NCI-H1105 treated with DMSO at 0.1 percent for 48 hours (cell line): ENCODE measurements around the gene ZBTB7C.

Experiments
- DNase-seq: peaks from one replicate; lab custom pipeline; 2025; lab: John Stamatoyannopoulos, UW

The ZBTB7C gene

GRCh38 chr18:48138660-48139430 lies 270.3 kb downstream of the ZBTB7C start:
- DNase-seq, result no peak

GRCh38 chr18:48138210-48138609 lies 271.0 kb downstream of the ZBTB7C start:
- no peak for DNase-seq

- DNase-seq, result peak; percentile 27
Measured at GRCh38 chr18:48137374-48138081, 271.7 kb downstream of the ZBTB7C start.

GRCh38 chr18:48136827-48137373 lies 272.3 kb downstream of the ZBTB7C start:
- DNase-seq, result no peak

GRCh38 chr18:48136051-48136826 lies 272.9 kb downstream of the ZBTB7C start:
- peak; percentile 54 for DNase-seq

GRCh38 chr18:48135436-48135966 lies 273.7 kb downstream of the ZBTB7C start:
- no peak for DNase-seq

- DNase-seq, result no peak
Measured at GRCh38 chr18:48134609-48135008, 274.6 kb downstream of the ZBTB7C start.

- peak; percentile 99 for DNase-seq
Measured at GRCh38 chr18:48133671-48134251, 275.4 kb downstream of the ZBTB7C start.

- no peak for DNase-seq
Measured at GRCh38 chr18:48132797-48133655, 276.2 kb downstream of the ZBTB7C start.

- DNase-seq, result no peak
Measured at GRCh38 chr18:48131042-48131441, 278.1 kb downstream of the ZBTB7C start.

GRCh38 chr18:48129621-48130082 lies 279.5 kb downstream of the ZBTB7C start:
- DNase-seq, result peak; percentile 44

GRCh38 chr18:48127606-48128005 lies 281.6 kb downstream of the ZBTB7C start:
- no peak for DNase-seq

GRCh38 chr18:48126240-48126639 lies 282.9 kb downstream of the ZBTB7C start:
- no peak for DNase-seq

- no peak for DNase-seq
Measured at GRCh38 chr18:48125724-48126123, 283.5 kb downstream of the ZBTB7C start.

GRCh38 chr18:48124857-48125626 lies 284.1 kb downstream of the ZBTB7C start:
- DNase-seq, result no peak

- DNase-seq, result no peak
Measured at GRCh38 chr18:48123941-48124340, 285.2 kb downstream of the ZBTB7C start.

- no peak for DNase-seq
Measured at GRCh38 chr18:48123324-48123723, 285.9 kb downstream of the ZBTB7C start.

- DNase-seq, result no peak
Measured at GRCh38 chr18:48122816-48123215, 286.4 kb downstream of the ZBTB7C start.

- no peak for DNase-seq
Measured at GRCh38 chr18:48122376-48122775, 286.8 kb downstream of the ZBTB7C start.

GRCh38 chr18:48121752-48122151 lies 287.4 kb downstream of the ZBTB7C start:
- no peak for DNase-seq
